ENCODE results near the gene IFITM2. TPM values are rescaled to one million over a fixed set of nuclear protein-coding genes. Genes with fewer than 3 reads are reported as not detected.

The IFITM2 gene
- polyA plus RNA-seq, 1 donor (not counting 4 experiments of a cell fraction or from before 2014, with no cell fraction given) = 83.0 TPM

DNA sequence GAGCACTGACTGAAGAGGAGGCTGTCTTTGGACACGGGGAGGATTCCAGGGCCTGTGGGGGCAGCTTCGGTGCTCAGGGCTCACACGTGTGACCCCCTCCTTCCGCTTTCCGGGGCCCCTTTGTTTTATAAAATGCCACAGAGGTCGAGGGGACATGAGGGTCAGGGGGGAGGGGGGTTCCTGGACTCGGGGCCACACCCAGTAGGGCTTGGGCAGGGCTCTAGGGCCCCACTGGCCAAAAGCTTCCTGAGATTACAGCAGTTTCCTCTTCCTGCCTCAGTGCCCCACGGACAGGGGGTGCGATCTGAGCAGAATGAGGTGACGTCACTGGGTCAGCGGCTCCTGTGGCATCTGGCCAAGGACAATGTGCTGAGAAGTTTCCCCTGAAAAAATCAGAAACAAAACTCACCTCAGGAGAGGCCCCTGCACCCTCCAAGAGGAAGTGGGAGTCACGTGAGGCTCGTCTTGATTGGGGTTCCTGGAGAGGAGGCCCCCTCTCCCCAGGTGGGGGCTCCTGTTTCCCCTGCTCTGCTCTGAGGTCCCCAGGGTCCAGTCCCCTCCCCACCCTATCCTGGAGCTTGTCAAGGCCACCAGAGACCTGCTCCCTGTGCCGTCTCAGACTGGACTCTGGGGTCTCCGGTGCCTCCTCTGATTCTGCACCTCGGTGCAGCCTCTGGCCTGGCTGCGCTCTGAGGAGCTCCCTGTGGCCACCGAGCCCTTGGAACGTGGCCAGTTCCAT, 19.4 kb downstream of the IFITM2 start:
- Histone ChIP-seq H3K27ac (ENCODE audit: control insufficient read depth, insufficient read depth, low read length) (no peak overlapping the region), H3K4me3 (ENCODE audit: control insufficient read depth in 2 of 3, extremely low read depth in 1 of 3, insufficient read depth in 2 of 3, low read depth in 1 of 3, low read length in 3 of 3) (no peak overlapping the region), H3K9ac (ENCODE audit: control insufficient read depth, extremely low read depth, insufficient read depth, low read length) (no peak overlapping the region), H3K36me3 (ENCODE audit: control insufficient read depth in 2 of 2, extremely low read depth in 1 of 2, insufficient read depth in 2 of 2, low read length in 2 of 2) (no peaks in the 10 kb centered on the region), H2AFZ (ENCODE audit: control insufficient read depth, low read length) (no peak overlapping the region), H4K20me1 (ENCODE audit: control insufficient read depth, extremely low read depth, insufficient read depth, low read length) (no peaks in the 10 kb centered on the region), H3K27me3 (ENCODE audit: control insufficient read depth, extremely low read depth, insufficient read depth, low read length) (peaks cover 7% of the 10 kb centered on the region), H3K4me2 (ENCODE audit: control insufficient read depth, extremely low read depth, insufficient read depth, low read depth, low read length) (no peak overlapping the region), H3K9me1 (ENCODE audit: control insufficient read depth, extremely low read depth, insufficient read depth, low read length) (no peaks in the 10 kb centered on the region), H3K4me1 (ENCODE audit: control insufficient read depth, extremely low read depth, insufficient read depth, low read length) (no peaks in the 10 kb centered on the region), H3K9me3 (ENCODE audit: control insufficient read depth, low read depth, low read length) (no peaks in the 10 kb centered on the region), H3K79me2 (ENCODE audit: control insufficient read depth, insufficient read depth, low read length) (no peaks in the 10 kb centered on the region)
- dilution Hi-C loops (cut with MboI; ENCODE audit: extremely low pct_ligation_motif_present, low sequenced_read_pairs) = no loop called here
- FAIRE-seq = no peak
- TF ChIP-seq EZH2 (IDR thresholded peaks at IDR 0.05; ENCODE audit: low read length) = no peak
- TF ChIP-seq, protein P1, sequence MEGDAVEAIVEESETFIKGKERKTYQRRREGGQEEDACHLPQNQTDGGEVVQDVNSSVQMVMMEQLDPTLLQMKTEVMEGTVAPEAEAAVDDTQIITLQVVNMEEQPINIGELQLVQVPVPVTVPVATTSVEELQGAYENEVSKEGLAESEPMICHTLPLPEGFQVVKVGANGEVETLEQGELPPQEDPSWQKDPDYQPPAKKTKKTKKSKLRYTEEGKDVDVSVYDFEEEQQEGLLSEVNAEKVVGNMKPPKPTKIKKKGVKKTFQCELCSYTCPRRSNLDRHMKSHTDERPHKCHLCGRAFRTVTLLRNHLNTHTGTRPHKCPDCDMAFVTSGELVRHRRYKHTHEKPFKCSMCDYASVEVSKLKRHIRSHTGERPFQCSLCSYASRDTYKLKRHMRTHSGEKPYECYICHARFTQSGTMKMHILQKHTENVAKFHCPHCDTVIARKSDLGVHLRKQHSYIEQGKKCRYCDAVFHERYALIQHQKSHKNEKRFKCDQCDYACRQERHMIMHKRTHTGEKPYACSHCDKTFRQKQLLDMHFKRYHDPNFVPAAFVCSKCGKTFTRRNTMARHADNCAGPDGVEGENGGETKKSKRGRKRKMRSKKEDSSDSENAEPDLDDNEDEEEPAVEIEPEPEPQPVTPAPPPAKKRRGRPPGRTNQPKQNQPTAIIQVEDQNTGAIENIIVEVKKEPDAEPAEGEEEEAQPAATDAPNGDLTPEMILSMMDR (optimal IDR thresholded peaks at IDR 0.05 in 1 of 3, IDR thresholded peaks at IDR 0.05 in 1 of 3, conservative IDR thresholded peaks at IDR 0.05 in 1 of 3; ENCODE audit: extremely low read depth in 1 of 3, insufficient read depth in 2 of 3, low read length in 3 of 3) = no peak
- no peak for DNase-seq (ENCODE audit: low read depth, low spot score)

DNA sequence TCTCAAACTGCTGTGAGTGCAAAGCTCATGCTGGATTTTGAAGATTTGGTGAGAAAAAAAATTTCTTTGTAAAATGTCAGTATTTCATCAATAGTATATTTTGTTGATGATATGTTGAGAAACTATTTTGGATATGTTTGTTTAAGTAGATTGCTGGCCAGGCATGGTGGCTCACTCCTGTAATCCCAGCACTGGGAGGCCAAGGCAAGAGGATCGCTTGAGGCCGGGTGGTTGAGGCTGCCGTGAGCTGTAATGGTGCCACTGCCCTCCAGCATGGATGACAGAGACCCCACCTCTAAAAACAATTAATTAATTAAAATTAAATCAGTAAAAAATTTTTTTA, 19.9 kb downstream of the IFITM2 start:
- H4K20me1 ChIP-seq (ENCODE audit: control insufficient read depth, extremely low read depth, insufficient read depth, low read length) = no peaks in the 10 kb centered on the region
- H3K9me1 ChIP-seq (ENCODE audit: control insufficient read depth, extremely low read depth, insufficient read depth, low read length) = no peaks in the 10 kb centered on the region
- H3K9me3 ChIP-seq (ENCODE audit: control insufficient read depth, low read depth, low read length) = no peaks in the 10 kb centered on the region
- no peak for DNase-seq (ENCODE audit: low read depth, low spot score)
- FAIRE-seq = no peak
- H3K4me3 ChIP-seq (ENCODE audit: control insufficient read depth in 2 of 3, extremely low read depth in 1 of 3, insufficient read depth in 2 of 3, low read depth in 1 of 3, low read length in 3 of 3) = no peak overlapping the region
- TF ChIP-seq, protein P1 (optimal IDR thresholded peaks at IDR 0.05 in 1 of 3, IDR thresholded peaks at IDR 0.05 in 1 of 3, conservative IDR thresholded peaks at IDR 0.05 in 1 of 3; ENCODE audit: extremely low read depth in 1 of 3, insufficient read depth in 2 of 3, low read length in 3 of 3) = no peak
- no peak for TF ChIP-seq EZH2 (IDR thresholded peaks at IDR 0.05; ENCODE audit: low read length)
- H2AFZ ChIP-seq (ENCODE audit: control insufficient read depth, low read length) = no peak overlapping the region
- H3K36me3 ChIP-seq (ENCODE audit: control insufficient read depth in 2 of 2, extremely low read depth in 1 of 2, insufficient read depth in 2 of 2, low read length in 2 of 2) = no peaks in the 10 kb centered on the region
- H3K27me3 ChIP-seq (ENCODE audit: control insufficient read depth, extremely low read depth, insufficient read depth, low read length) = peaks cover 7% of the 10 kb centered on the region
- H3K4me1 ChIP-seq (ENCODE audit: control insufficient read depth, extremely low read depth, insufficient read depth, low read length) = no peaks in the 10 kb centered on the region
- no peak overlapping the region for H3K4me2 ChIP-seq (ENCODE audit: control insufficient read depth, extremely low read depth, insufficient read depth, low read depth, low read length)
- no peaks in the 10 kb centered on the region for H3K79me2 ChIP-seq (ENCODE audit: control insufficient read depth, insufficient read depth, low read length)
- H3K9ac ChIP-seq (ENCODE audit: control insufficient read depth, extremely low read depth, insufficient read depth, low read length) = no peak overlapping the region
- dilution Hi-C loops (cut with MboI; ENCODE audit: extremely low pct_ligation_motif_present, low sequenced_read_pairs) = no loop called here
- H3K27ac ChIP-seq (ENCODE audit: control insufficient read depth, insufficient read depth, low read length) = no peak overlapping the region
